Measurements from ENCODE around the gene SBF1. TPM values are rescaled to one million over a fixed set of nuclear protein-coding genes. Genes with fewer than 3 reads are reported as not detected.
"Not testable (repeated sequence)": the region's sequence is repeated elsewhere in the genome, so short reads cannot be mapped to it uniquely, and the experiment has no call there.

The SBF1 gene
- total RNA-seq, 2 donors from 2014 or later: 68.3 to 101 TPM

- DNase-seq: no peak
- H3K9me3 ChIP-seq: no peaks in the 10 kb centered on the region
- intact Hi-C loops (cut with DNase I): no loop called here
- no peak overlapping the region for H3K4me3 ChIP-seq
- no peak overlapping the region for H3K27ac ChIP-seq
- H3K27me3 ChIP-seq: no peaks in the 10 kb centered on the region
- no peak for TF ChIP-seq CTCF (IDR thresholded peaks at IDR 0.05)
- H3K36me3 ChIP-seq: no peaks in the 10 kb centered on the region
- H3K4me1 ChIP-seq: no peaks in the 10 kb centered on the region
- no peak overlapping the region for H3K9ac ChIP-seq (ENCODE audit: low read depth in 2 of 2, low read length in 2 of 2)
Observed at GRCh38 chr22:50401907-50402306, 72.9 kb downstream of the SBF1 start.

GRCh38 chr22:50400931-50401330, 73.9 kb downstream of the SBF1 start:
- no peaks in the 10 kb centered on the region for H3K36me3 ChIP-seq
- no peak overlapping the region for H3K27ac ChIP-seq

GRCh38 chr22:50400406-50400805, 74.4 kb downstream of the SBF1 start:
- intact Hi-C loops (cut with DNase I): no loop called here
- TF ChIP-seq CTCF (IDR thresholded peaks at IDR 0.05): no peak
- H3K27me3 ChIP-seq: no peaks in the 10 kb centered on the region
- no peaks in the 10 kb centered on the region for H3K36me3 ChIP-seq
- DNase-seq: no peak
- H3K4me1 ChIP-seq: peaks cover 6% of the 10 kb centered on the region
- H3K27ac ChIP-seq: no peak overlapping the region
- no peaks in the 10 kb centered on the region for H3K9me3 ChIP-seq
- no peak overlapping the region for H3K9ac ChIP-seq (ENCODE audit: low read depth in 2 of 2, low read length in 2 of 2)
- no peak overlapping the region for H3K4me3 ChIP-seq

More at GRCh38 chr22:50400931-50401330, 73.9 kb downstream of the SBF1 start:
- Histone ChIP-seq H3K4me3 (no peak overlapping the region), H3K27me3 (no peaks in the 10 kb centered on the region), H3K9ac (ENCODE audit: low read depth in 2 of 2, low read length in 2 of 2) (no peak overlapping the region), H3K4me1 (peaks cover 6% of the 10 kb centered on the region), H3K9me3 (no peaks in the 10 kb centered on the region)
- intact Hi-C loops (cut with DNase I): no loop called here
- TF ChIP-seq CTCF (IDR thresholded peaks at IDR 0.05): no peak
- DNase-seq: no peak

- H3K27me3 ChIP-seq: no peaks in the 10 kb centered on the region
- peak; percentile 41 for DNase-seq
- H3K36me3 ChIP-seq: no peaks in the 10 kb centered on the region
- TF ChIP-seq CTCF (IDR thresholded peaks at IDR 0.05): peak; percentile 30
- intact Hi-C loops (cut with DNase I): no loop called here
- H3K9me3 ChIP-seq: no peaks in the 10 kb centered on the region
- H3K27ac ChIP-seq: peak overlapping the region; percentile 36
- H3K9ac ChIP-seq (ENCODE audit: low read depth in 2 of 2, low read length in 2 of 2): no peak overlapping the region
- peaks cover 6% of the 10 kb centered on the region for H3K4me1 ChIP-seq
- no peak overlapping the region for H3K4me3 ChIP-seq
Observed at GRCh38 chr22:50399751-50400331, 75.0 kb downstream of the SBF1 start.

GRCh38 chr22:50398831-50399648, 75.8 kb downstream of the SBF1 start:
- TF ChIP-seq CTCF (IDR thresholded peaks at IDR 0.05): no peak
- Histone ChIP-seq H3K27me3 (no peaks in the 10 kb centered on the region), H3K4me3 (no peak overlapping the region), H3K9ac (ENCODE audit: low read depth in 2 of 2, low read length in 2 of 2) (no peak overlapping the region), H3K36me3 (no peaks in the 10 kb centered on the region), H3K27ac (peak overlapping the region; percentile 36), H3K4me1 (peaks cover 6% of the 10 kb centered on the region), H3K9me3 (no peaks in the 10 kb centered on the region)
- no peak for DNase-seq
- intact Hi-C loops (cut with DNase I): no loop called here

GRCh38 chr22:50397371-50398060, 77.3 kb downstream of the SBF1 start:
- DNase-seq; H3K4me3 ChIP-seq; H3K9ac ChIP-seq (ENCODE audit: low read depth in 2 of 2, low read length in 2 of 2); H3K36me3 ChIP-seq; intact Hi-C loops (cut with DNase I); H3K27me3 ChIP-seq; H3K9me3 ChIP-seq; H3K4me1 ChIP-seq: not testable (repeated sequence)
- H3K27ac ChIP-seq: peak overlapping the region; percentile 5
